ENCODE results near the gene KRR1. TPM values are rescaled to one million over a fixed set of nuclear protein-coding genes. Genes with fewer than 3 reads are reported as not detected.

The KRR1 gene
- total RNA-seq, 2 donors from 2014 or later = 21.6 to 34.7 TPM

Other genes starting within 250 kb of the KRR1 start
- 10 to 100 TPM in 1 of 2 donors, 1 to 10 TPM in 1; 7.9 to 29.8 TPM for gene CAPS2, start 181.3 kb downstream of the KRR1 start, total RNA-seq
- gene GLIPR1L1, start 176.9 kb downstream of the KRR1 start, total RNA-seq = 1 to 10 TPM in 1 of 2 donors, not detected in 1; 1.0 TPM
- gene GLIPR1L2, start 120.5 kb downstream of the KRR1 start, total RNA-seq = 1 to 10 TPM; 1.4 to 1.8 TPM
- 1 to 10 TPM; 2.7 to 10.0 TPM for gene GLIPR1, start 30.9 kb downstream of the KRR1 start, total RNA-seq

Data from prostate gland (tissue), 2 donors.